GM23248 (cell line): Measurements from ENCODE around the gene HDAC8. TPM values are rescaled to one million over a fixed set of nuclear protein-coding genes. Genes with fewer than 3 reads are reported as not detected.
"Not testable (repeated sequence)": the region's sequence is repeated elsewhere in the genome, so short reads cannot be mapped to it uniquely, and the experiment has no call there.

Experiments
- DNase-seq: peaks from one replicate; pipeline ENCODE4 v3.0.0-alpha.2; 2015
- H2AFZ ChIP-seq: fragments of 200-600 bp; sonication (generic); 2 replicates; pipeline ENCODE4 v1.6.1; 2016; ENCODE audit warnings: antibody characterized with exemption
- H3F3A ChIP-seq: fragments of 200-600 bp; sonication (generic); 2 replicates; pipeline ENCODE4 v1.6.1; 2016; ENCODE audit warnings: mild to moderate bottlenecking, antibody characterized with exemption, mixed run types; ENCODE audit not compliant: insufficient read depth
- H3K27ac ChIP-seq: fragments of 200-600 bp; sonication (generic); 2 replicates; pipeline ENCODE4 v1.5.1; 2016; ENCODE audit warnings: mild to moderate bottlenecking
- H3K27me3 ChIP-seq: fragments of 200-600 bp; sonication (generic); replicated peaks from 2 replicates; pipeline ENCODE4 v1.6.1; 2016; ENCODE audit warnings: mild to moderate bottlenecking; ENCODE audit not compliant: insufficient read depth
- H3K36me3 ChIP-seq: fragments of 200-600 bp; sonication (generic); 2 replicates; pipeline ENCODE4 v1.6.1; 2016; ENCODE audit warnings: low read depth, mild to moderate bottlenecking
- H3K4me1 ChIP-seq: fragments of 200-600 bp; sonication (generic); 2 replicates; pipeline ENCODE4 v1.6.1; 2016; ENCODE audit warnings: mild to moderate bottlenecking; ENCODE audit not compliant: insufficient read depth
- H3K4me2 ChIP-seq: fragments of 200-600 bp; sonication (generic); one replicate; pipeline ENCODE4 v1.6.1; 2016; ENCODE audit warnings: mild to moderate bottlenecking; ENCODE audit not compliant: unreplicated experiment
- H3K4me3 ChIP-seq: fragments of 200-600 bp; sonication (generic); 2 replicates; pipeline ENCODE4 v1.5.1; 2016; ENCODE audit warnings: mild to moderate bottlenecking
- H3K79me2 ChIP-seq: fragments of 200-600 bp; sonication (generic); 2 replicates; pipeline ENCODE4 v1.6.1; 2016; ENCODE audit warnings: mild to moderate bottlenecking; ENCODE audit not compliant: insufficient read depth
- H3K9ac ChIP-seq: fragments of 200-600 bp; sonication (generic); 2 replicates; pipeline ENCODE4 v1.6.1; 2016; ENCODE audit warnings: mild to moderate bottlenecking
- H3K9me2 ChIP-seq: fragments of 200-600 bp; sonication (generic); 2 replicates; pipeline ENCODE4 v1.6.1; 2016; ENCODE audit warnings: mixed run types, mild to moderate bottlenecking, moderate library complexity; ENCODE audit not compliant: insufficient read depth
- H3K9me3 ChIP-seq: fragments of 200-600 bp; sonication (generic); one replicate; pipeline ENCODE4 v1.6.1; 2017; ENCODE audit warnings: low read depth
- H4K20me1 ChIP-seq: fragments of 200-600 bp; sonication (generic); 2 replicates; pipeline ENCODE4 v1.6.0; 2016; ENCODE audit not compliant: insufficient read depth
- EZH2 ChIP-seq: fragments of 200-600 bp; sonication (generic); IDR thresholded peaks from 2 replicates; pipeline ENCODE4 v1.6.1; 2018; ENCODE audit warnings: antibody characterized with exemption, mild to moderate bottlenecking; ENCODE audit not compliant: insufficient read depth, poor library complexity, severe bottlenecking
- EZH2phosphoT487 ChIP-seq: fragments of 200-600 bp; sonication (generic); IDR thresholded peaks from 2 replicates; pipeline ENCODE4 v1.6.1; 2018; ENCODE audit warnings: antibody characterized with exemption, moderate library complexity, mild to moderate bottlenecking, low read depth; ENCODE audit not compliant: insufficient read depth
- WGBS, 2 experiments: methylation state at CpG; one replicate each; pipeline ENCODE4 v1.1.6; 2015 to 2017; ENCODE audit warnings: low lambda C conversion rate in 2 of 2, low coverage in 1 of 2; ENCODE audit errors: missing lambda C conversion rate in 2 of 2; 5-methylcytosine and 5-hydroxymethylcytosine counted together
- in situ Hi-C: fragments of 300-500 bp; cut with MboI; formaldehyde crosslinking; loops from 2 replicates; pipeline ENCODE4 v1.15.0; 2020
- polyA plus RNA-seq: library from polyadenylated mRNA; unstranded; fragments of >200 nt; fragmentation: Nextera tagmentation; extraction: Ambion mirVana; gene quantifications from 2 replicates; pipeline ENCODE4 v1.2.1, GENCODE V29; 2016
- total RNA-seq: library from RNA; depleted of rRNA; stranded (reverse); fragments of >200 nt; shearing (Covaris generic); gene quantifications from 2 replicates; pipeline ENCODE4 v1.2.3, GENCODE V29; 2014

The HDAC8 gene
- total and polyA plus RNA-seq, 2 experiments from 2014 or later: 20.0 to 20.4 TPM

- in situ Hi-C loops: no loop called here
- Histone ChIP-seq H3K9me3 (no peaks in the 10 kb centered on the region), H4K20me1 (no peaks in the 10 kb centered on the region), H3K27me3 (no peaks in the 10 kb centered on the region), H3K9me2 (no peaks in the 10 kb centered on the region), H3K36me3 (no peaks in the 10 kb centered on the region), H3K4me2 (no peak overlapping the region), H3F3A (no peaks in the 10 kb centered on the region), H3K4me3 (no peak overlapping the region), H3K79me2 (no peaks in the 10 kb centered on the region), H3K9ac (no peak overlapping the region), H2AFZ (no peak overlapping the region), H3K27ac (no peak overlapping the region), H3K4me1 (no peaks in the 10 kb centered on the region)
- no peak for DNase-seq
- 26 to 29% methylated on average over 3 of the region's 3 CpGs for WGBS, 2 experiments
- no peak for TF ChIP-seq EZH2phosphoT487
- TF ChIP-seq EZH2: no peak
Observed at GRCh38 chrX:72466493-72466892, 106.2 kb downstream of the HDAC8 start.

DNA sequence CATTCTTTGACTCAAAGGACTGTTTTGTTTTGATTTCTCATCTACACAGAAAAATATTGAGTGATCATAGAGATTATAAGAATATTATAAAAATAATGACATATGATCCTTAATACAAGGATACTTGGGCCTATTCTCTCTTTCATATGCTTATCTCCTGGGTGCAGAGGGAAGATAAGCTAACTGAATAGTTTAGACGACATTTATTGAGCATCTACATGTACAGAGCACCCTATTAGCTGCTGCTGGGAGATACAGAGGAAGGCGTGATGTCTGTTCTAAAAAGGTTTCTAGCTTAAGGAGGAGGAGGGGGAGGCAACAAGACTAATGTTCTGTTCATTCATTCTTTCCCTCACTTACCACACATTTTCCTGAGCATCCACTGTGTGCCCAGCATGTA, 106.8 kb downstream of the HDAC8 start:
- no peaks in the 10 kb centered on the region for H4K20me1 ChIP-seq
- TF ChIP-seq EZH2phosphoT487: no peak
- H3K9me3 ChIP-seq: no peaks in the 10 kb centered on the region
- no peak overlapping the region for H3K4me3 ChIP-seq
- 96 to 98% methylated on average over 2 of the region's 2 CpGs for WGBS, 2 experiments
- H3F3A ChIP-seq: no peaks in the 10 kb centered on the region
- DNase-seq: no peak
- no peak overlapping the region for H3K4me2 ChIP-seq
- no peak overlapping the region for H2AFZ ChIP-seq
- in situ Hi-C loops: no loop called here
- no peak overlapping the region for H3K27ac ChIP-seq
- H3K9ac ChIP-seq: no peak overlapping the region
- no peaks in the 10 kb centered on the region for H3K4me1 ChIP-seq
- no peaks in the 10 kb centered on the region for H3K79me2 ChIP-seq
- H3K9me2 ChIP-seq: no peaks in the 10 kb centered on the region
- H3K36me3 ChIP-seq: no peaks in the 10 kb centered on the region
- no peaks in the 10 kb centered on the region for H3K27me3 ChIP-seq

GRCh38 chrX:72461766-72462165, 110.9 kb downstream of the HDAC8 start:
- Histone ChIP-seq H3K9ac (no peak overlapping the region), H3K4me3 (no peak overlapping the region), H3F3A (no peaks in the 10 kb centered on the region), H3K79me2 (no peaks in the 10 kb centered on the region), H4K20me1 (no peaks in the 10 kb centered on the region), H3K9me3 (no peaks in the 10 kb centered on the region), H3K9me2 (no peaks in the 10 kb centered on the region), H3K27me3 (no peaks in the 10 kb centered on the region), H3K4me1 (no peaks in the 10 kb centered on the region), H3K27ac (no peak overlapping the region), H2AFZ (no peak overlapping the region), H3K4me2 (no peak overlapping the region), H3K36me3 (no peaks in the 10 kb centered on the region)
- DNase-seq: no peak
- no peak for TF ChIP-seq EZH2phosphoT487
- no peak for TF ChIP-seq EZH2
- in situ Hi-C loops: no loop called here
- 23 to 65% methylated on average over 2 to 5 of the region's 5 CpGs for WGBS, 2 experiments

DNA sequence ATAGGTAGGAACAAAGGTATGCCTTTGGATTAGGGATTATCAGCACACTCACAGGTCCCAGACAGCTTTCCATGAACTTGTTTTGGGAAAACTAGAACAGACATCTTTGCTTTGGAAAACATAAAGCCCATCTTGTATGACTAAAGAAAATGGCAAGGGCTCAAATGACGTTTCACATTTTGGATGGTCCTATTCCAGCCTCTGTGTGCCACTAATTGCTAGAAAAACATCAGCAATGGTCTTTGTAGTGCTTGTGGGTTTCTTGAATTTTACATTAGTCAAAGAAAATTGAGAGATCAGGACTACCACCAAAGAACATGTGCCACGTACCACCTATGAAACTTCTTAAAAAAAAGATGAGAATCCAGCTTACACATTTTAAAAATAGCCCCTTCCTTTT, 111.4 kb downstream of the HDAC8 start:
- no peak overlapping the region for H3K27ac ChIP-seq

DNA sequence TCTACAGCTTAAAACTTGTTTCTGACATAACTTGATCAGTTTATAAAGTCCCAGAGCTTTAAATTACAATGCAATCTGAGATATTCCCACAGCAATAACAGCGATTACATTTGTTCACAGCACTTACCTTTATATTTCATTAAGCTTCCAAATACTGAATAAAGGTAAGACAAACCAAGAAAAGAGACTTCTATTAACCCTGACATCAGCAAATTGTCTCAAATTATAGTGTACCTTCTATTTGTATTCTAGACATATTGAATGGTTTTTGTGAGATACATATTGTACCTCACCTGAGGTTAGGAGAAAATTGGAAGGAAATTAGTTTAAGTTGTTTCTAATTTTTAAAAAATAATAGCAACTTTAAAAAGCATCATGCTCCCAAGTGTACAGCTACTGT, 111.9 kb downstream of the HDAC8 start:
- no peak for TF ChIP-seq EZH2phosphoT487
- Histone ChIP-seq H3K27ac (no peak overlapping the region), H3K79me2 (no peaks in the 10 kb centered on the region), H3F3A (no peaks in the 10 kb centered on the region), H3K9ac (no peak overlapping the region), H4K20me1 (no peaks in the 10 kb centered on the region), H3K4me3 (no peak overlapping the region), H3K9me2 (no peaks in the 10 kb centered on the region), H3K36me3 (no peaks in the 10 kb centered on the region), H3K4me2 (no peak overlapping the region), H3K9me3 (no peaks in the 10 kb centered on the region), H3K4me1 (no peaks in the 10 kb centered on the region), H2AFZ (no peak overlapping the region), H3K27me3 (no peaks in the 10 kb centered on the region)
- in situ Hi-C loops: no loop called here
- DNase-seq: no peak
- WGBS, 2 experiments: 93 to 100% methylated on average over 1 of the region's 1 CpG

More for the DNA sequence above, 111.4 kb downstream of the HDAC8 start:
- Histone ChIP-seq H3F3A (no peaks in the 10 kb centered on the region), H3K9me2 (no peaks in the 10 kb centered on the region), H4K20me1 (no peaks in the 10 kb centered on the region), H3K4me1 (no peaks in the 10 kb centered on the region), H3K79me2 (no peaks in the 10 kb centered on the region), H3K9ac (no peak overlapping the region), H3K4me3 (no peak overlapping the region), H3K9me3 (no peaks in the 10 kb centered on the region), H2AFZ (no peak overlapping the region), H3K4me2 (no peak overlapping the region), H3K36me3 (no peaks in the 10 kb centered on the region), H3K27me3 (no peaks in the 10 kb centered on the region)
- no peak for DNase-seq
- in situ Hi-C loops: no loop called here
- WGBS, 2 experiments: 55 to 67% methylated on average over 2 of the region's 2 CpGs
- TF ChIP-seq EZH2: no peak
- no peak for TF ChIP-seq EZH2phosphoT487

DNA sequence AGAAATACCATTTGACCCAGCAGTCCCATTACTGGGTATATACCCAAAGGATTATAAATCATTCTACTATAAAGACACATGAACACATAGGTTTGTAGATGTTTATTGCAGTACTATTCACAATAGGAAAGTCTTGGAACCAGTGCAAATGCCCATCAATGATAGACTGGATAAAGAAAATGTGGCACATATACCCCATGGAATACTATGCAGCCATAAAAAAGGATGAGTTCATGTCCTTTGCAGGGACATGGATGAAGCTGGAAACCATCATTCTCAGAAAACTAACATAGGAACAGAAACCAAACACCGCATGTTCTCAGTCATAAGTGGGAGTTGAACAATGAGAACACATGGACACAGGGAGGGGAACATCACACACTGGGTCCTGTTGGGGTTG, 123.6 kb downstream of the HDAC8 start:
- H3K9me2 ChIP-seq, in situ Hi-C loops, H3K9me3 ChIP-seq, H3K9ac ChIP-seq, H3K27me3 ChIP-seq, H3K4me3 ChIP-seq, H3K79me2 ChIP-seq, H3K27ac ChIP-seq, H3K36me3 ChIP-seq, DNase-seq, H3K4me1 ChIP-seq, H3K4me2 ChIP-seq, H3F3A ChIP-seq, H4K20me1 ChIP-seq, H2AFZ ChIP-seq: not testable (repeated sequence)
- 88 to 100% methylated on average over 1 of the region's 1 CpG for WGBS, 2 experiments

- H2AFZ ChIP-seq, H3K9me2 ChIP-seq, H3K36me3 ChIP-seq, in situ Hi-C loops, H3K4me3 ChIP-seq, H3K4me1 ChIP-seq, H3K4me2 ChIP-seq, H3K27me3 ChIP-seq, H3K9me3 ChIP-seq, H3K9ac ChIP-seq, H4K20me1 ChIP-seq, H3F3A ChIP-seq, H3K79me2 ChIP-seq, DNase-seq, H3K27ac ChIP-seq: not testable (repeated sequence)
- 90 to 100% methylated on average over 3 to 16 of the region's 16 CpGs for WGBS, 2 experiments
Observed at GRCh38 chrX:72440764-72441163, 131.9 kb downstream of the HDAC8 start.
